Pulmonary artery endothelial cell (primary cell): ENCODE measurements around the gene SAMD8. TPM values are rescaled to one million over a fixed set of nuclear protein-coding genes. Genes with fewer than 3 reads are reported as not detected.
"Not testable (repeated sequence)": the region's sequence is repeated elsewhere in the genome, so short reads cannot be mapped to it uniquely, and the experiment has no call there.

Experiments used
- DNase-seq: peaks from one replicate; pipeline ENCODE4 v3.0.0-alpha.2; 2011; ENCODE audit warnings: low read depth, low spot score
- total RNA-seq: library from RNA; depleted of rRNA; stranded (reverse); fragments of >200 nt; gene quantifications from 2 replicates; pipeline ENCODE4 v1.2.3, GENCODE V29; 2014

The SAMD8 gene
- total RNA-seq, 1 donor from 2014 or later, result 28.4 TPM

- DNase-seq, result no peak
These were observed 100.9 kb downstream of the SAMD8 start for GRCh38 chr10:75212343-75212742.

DNA sequence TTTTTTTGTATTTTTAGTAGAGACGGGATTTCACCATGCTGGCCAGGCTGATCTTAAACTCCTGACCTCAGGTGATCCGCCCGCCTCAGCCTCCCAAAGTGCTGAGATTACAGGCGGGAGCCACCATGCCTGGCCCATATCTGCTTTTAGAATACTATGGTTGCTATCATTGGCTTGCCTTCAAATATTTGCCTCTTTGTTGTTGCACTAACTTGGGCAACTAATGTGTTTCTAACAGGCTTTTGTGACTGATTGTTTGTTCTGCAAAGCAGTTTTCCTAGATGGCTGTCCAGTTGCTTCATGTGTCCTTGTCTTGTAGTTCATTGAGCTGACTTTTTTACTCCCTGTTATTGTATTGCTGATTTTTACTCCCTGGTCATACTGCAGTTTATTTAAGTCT, 108.8 kb downstream of the SAMD8 start:
- DNase-seq, result no peak

DNA sequence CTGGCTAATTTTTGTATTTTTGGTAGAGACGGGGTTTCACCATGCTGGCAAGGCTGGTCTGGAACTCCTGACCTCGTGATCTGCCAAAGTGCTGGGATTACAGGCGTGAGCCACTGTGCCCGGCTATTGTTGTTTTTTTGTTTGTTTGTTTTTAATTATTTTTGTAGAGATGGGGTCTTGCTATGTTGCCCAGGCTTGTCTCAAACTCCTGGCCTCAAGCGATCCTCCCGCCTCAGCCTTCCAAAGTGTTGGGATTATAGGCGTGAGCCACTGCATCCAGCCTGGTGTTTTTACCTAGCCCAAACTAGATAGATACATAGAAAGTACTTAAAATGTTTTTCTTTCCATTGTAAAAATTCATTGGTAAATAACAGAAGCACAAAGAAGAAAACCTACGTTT, 110.0 kb downstream of the SAMD8 start:
- not testable (repeated sequence) for DNase-seq

GRCh38 chr10:75223507-75223906, 112.1 kb downstream of the SAMD8 start:
- DNase-seq, result no peak

- no peak for DNase-seq
These were observed 114.6 kb downstream of the SAMD8 start for GRCh38 chr10:75226095-75226494.

- DNase-seq, result no peak
These were observed 115.2 kb downstream of the SAMD8 start for GRCh38 chr10:75226656-75227055.

DNA sequence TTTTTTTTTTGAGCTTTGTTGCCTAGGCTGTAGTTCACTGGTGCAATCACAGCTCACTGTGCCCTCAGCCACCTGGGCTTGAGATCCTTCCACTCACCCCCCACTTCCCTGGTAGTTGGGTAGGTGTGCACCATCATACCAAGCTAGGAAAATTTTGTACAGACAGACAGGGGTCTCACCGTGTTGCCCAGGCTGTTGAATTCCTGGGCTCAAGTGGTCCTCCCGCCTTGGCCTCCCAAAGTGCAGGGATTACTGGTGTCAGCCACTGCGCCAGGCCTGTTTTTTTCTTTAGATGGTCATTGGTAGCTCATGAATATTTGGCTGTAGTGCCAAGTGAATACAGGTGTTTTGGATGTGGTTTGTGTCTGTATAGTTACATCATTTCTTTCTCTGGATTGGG, 116.8 kb downstream of the SAMD8 start:
- DNase-seq, result no peak

- no peak for DNase-seq
These were observed 117.4 kb downstream of the SAMD8 start for GRCh38 chr10:75228834-75229233.

GRCh38 chr10:75229971-75230370, 118.5 kb downstream of the SAMD8 start:
- DNase-seq, result no peak

DNA sequence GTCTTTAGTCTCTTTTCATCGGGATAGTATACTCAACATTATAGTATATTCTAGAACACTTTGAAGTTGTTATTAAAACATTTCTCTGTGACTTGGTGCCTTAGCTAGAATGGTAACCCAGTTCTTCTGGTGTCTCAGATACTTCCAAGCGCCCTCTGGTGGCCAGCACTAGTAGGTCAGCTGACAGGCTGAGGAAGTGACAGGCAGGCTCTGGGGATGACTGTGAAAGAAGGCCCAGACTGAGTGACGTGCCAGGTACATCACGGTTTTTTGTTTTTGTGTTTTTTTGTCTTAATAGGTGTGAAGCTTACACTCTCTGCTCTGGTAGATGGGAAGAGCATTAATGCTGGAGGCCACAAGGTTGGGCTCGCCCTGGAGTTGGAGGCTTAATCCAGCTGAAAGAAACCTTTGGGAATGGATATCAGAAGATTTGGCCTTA, 119.2 kb downstream of the SAMD8 start:
- peak; percentile 68 for DNase-seq

Other genes with a start within 250 kb of the SAMD8 start
- gene VDAC2, start 99.1 kb downstream of the SAMD8 start, total RNA-seq, result 144 and 171 TPM in 2 replicates
- 10.1 and 10.4 TPM in 2 replicates for gene COMTD1, start 124.3 kb downstream of the SAMD8 start, total RNA-seq